ENCODE measurements around the gene CDH4. TPM values are rescaled to one million over a fixed set of nuclear protein-coding genes. Genes with fewer than 3 reads are reported as not detected.

CDH4 gene
- total and polyA plus RNA-seq, 2 of the 4 experiments (the other 2 are of a cell fraction), result 1.6 to 3.5 TPM

- CTCF ChIA-PET, result no interaction called here
- WGBS, 2 experiments (ENCODE audit: extremely low coverage in 2 of 2, insufficient read length in 1 of 2), result 77% methylated on average over 11 of the region's 21 CpGs; no CpG with 5 or more reads in 1 of the 2 experiments
Measured at GRCh38 chr20:61730631-61731362, 478.7 kb downstream of the CDH4 start.

More at GRCh38 chr20:61730631-61731362, 478.7 kb downstream of the CDH4 start:
- Histone ChIP-seq H4K5ac (ENCODE audit: low read depth, low read length) (no peak overlapping the region), H3K4me1 (ENCODE audit: control insufficient read depth, insufficient read depth, low read length) (no peaks in the 10 kb centered on the region), H2AFZ (replicated peaks; ENCODE audit: low read length, poor library complexity) (no peak overlapping the region), H3K27ac (ENCODE audit: insufficient read depth, low read length) (no peak overlapping the region), H3K14ac (replicated peaks; ENCODE audit: low read depth, low read length) (no peak overlapping the region), H2BK20ac (ENCODE audit: low read depth, low read length) (no peak overlapping the region), H2BK5ac (ENCODE audit: low read depth, low read length, poor library complexity, severe bottlenecking) (no peak overlapping the region), H4K8ac (ENCODE audit: low read depth in 2 of 2, low read length in 2 of 2) (no peak overlapping the region), H3K56ac (ENCODE audit: extremely low read depth, insufficient read depth, low read length) (no peak overlapping the region), H2BK120ac (ENCODE audit: low read depth, low read length) (no peak overlapping the region), H4K91ac (ENCODE audit: insufficient read depth, low read depth, low read length) (no peak overlapping the region), H2BK15ac (ENCODE audit: low read depth, low read length) (no peak overlapping the region), H2AK5ac (ENCODE audit: low read depth, low read length) (no peak overlapping the region), H3K9me3 (ENCODE audit: control insufficient read depth, insufficient read depth, low read length) (peaks cover 10% of the 10 kb centered on the region; the same call in 1 of the 2 replicates), H3K9ac (ENCODE audit: low read depth, low read length) (no peak overlapping the region), H3K79me1 (ENCODE audit: low read depth in 1 of 2, low read length in 2 of 2) (no peaks in the 10 kb centered on the region), H3K18ac (ENCODE audit: low read depth, low read length) (no peak overlapping the region), H3K4ac (ENCODE audit: low read depth, low read length) (no peak overlapping the region), H3K4me2 (ENCODE audit: low read depth, low read length) (no peak overlapping the region), H2AK9ac (replicated peaks; ENCODE audit: low read depth, low read length, poor library complexity) (no peak overlapping the region), H3K9me1 (ENCODE audit: insufficient read depth, low read length) (no peaks in the 10 kb centered on the region), H3K36me3 (ENCODE audit: control insufficient read depth, insufficient read depth, low read length) (no peaks in the 10 kb centered on the region), H3K27me3 (ENCODE audit: control insufficient read depth, insufficient read depth, low read length) (peaks cover 6% of the 10 kb centered on the region; the same call in 1 of the 2 replicates), H3K4me3 (ENCODE audit: insufficient read depth, low read depth, low read length) (no peak overlapping the region), H4K20me1 (ENCODE audit: insufficient read depth, low read length) (no peaks in the 10 kb centered on the region), H3K23ac (ENCODE audit: low read depth, low read length) (no peak overlapping the region)
- intact Hi-C loops (cut with micrococcal nuclease), result no loop called here
- no peak for TF ChIP-seq BHLHE40 (IDR thresholded peaks at IDR 0.05; ENCODE audit: low read depth, low read length)
- no peak for TF ChIP-seq MAFK (IDR thresholded peaks at IDR 0.05; ENCODE audit: low read depth, low read length)
- no peak for TF ChIP-seq SMC3 (IDR thresholded peaks at IDR 0.05; ENCODE audit: low read depth, low read length)
- TF ChIP-seq USF2 (IDR thresholded peaks at IDR 0.05; ENCODE audit: low read depth, low read length), result no peak
- no peak for TF ChIP-seq ELK1 (IDR thresholded peaks at IDR 0.05; ENCODE audit: borderline replicate concordance, low read depth, low read length)
- no peak for TF ChIP-seq MAZ (IDR thresholded peaks at IDR 0.05; ENCODE audit: borderline replicate concordance, low read depth, low read length)
- TF ChIP-seq CHD1 (IDR thresholded peaks at IDR 0.05; ENCODE audit: low read depth, low read length), result no peak
- no peak for TF ChIP-seq CTCF (conservative IDR thresholded peaks at IDR 0.05; ENCODE audit: low read depth, low read length)
- TF ChIP-seq NFE2L2 (IDR thresholded peaks at IDR 0.05; ENCODE audit: low read depth, low read length), result no peak
- no peak for ATAC-seq (ENCODE audit: low read depth)
- POLR2A ChIA-PET (ENCODE audit: unreplicated experiment), result no interaction called here
- no TSS peak for BruUV-seq (replicated peaks)
- dilution Hi-C loops (cut with HindIII; ENCODE audit: low sequenced_read_pairs, unreplicated experiment), result no loop called here
- no peak for DNase-seq
- in situ Hi-C loops (cut with MboI; ENCODE audit: low sequenced_read_pairs), result no loop called here

All from IMR-90 (cell line).